Adipocyte (in vitro differentiated cells): ENCODE data around the gene C17orf113.

Experiments used
- DNase-seq: peaks from one replicate; pipeline ENCODE4 v3.0.0-alpha.2; 2015; ENCODE audit warnings: low read depth
- H3K27me3 ChIP-seq: replicated peaks from 2 replicates; pipeline ENCODE4 v1.7.0; 2013; ENCODE audit warnings: mild to moderate bottlenecking, low read length, moderate library complexity; ENCODE audit not compliant: control insufficient read depth, insufficient read depth
- H3K36me3 ChIP-seq: 2 replicates; pipeline ENCODE4 v1.7.0; 2013; ENCODE audit warnings: low read length, mild to moderate bottlenecking, moderate library complexity; ENCODE audit not compliant: control insufficient read depth, insufficient read depth, severe bottlenecking
- H3K4me1 ChIP-seq: 2 replicates; pipeline ENCODE4 v1.7.0; 2013; ENCODE audit warnings: mild to moderate bottlenecking, low read length, moderate library complexity; ENCODE audit not compliant: control insufficient read depth, insufficient read depth
- H3K4me3 ChIP-seq: 2 replicates; pipeline ENCODE4 v1.7.0; 2013; ENCODE audit warnings: mild to moderate bottlenecking, low read length, moderate library complexity
- H3K9ac ChIP-seq: 2 replicates; pipeline ENCODE4 v1.7.0; 2013; ENCODE audit warnings: mild to moderate bottlenecking, low read length, moderate library complexity
- H3K9me3 ChIP-seq: 2 replicates; pipeline ENCODE4 v1.7.0; 2013; ENCODE audit warnings: mild to moderate bottlenecking, low read length, moderate library complexity; ENCODE audit not compliant: control insufficient read depth

Gene C17orf113

DNA sequence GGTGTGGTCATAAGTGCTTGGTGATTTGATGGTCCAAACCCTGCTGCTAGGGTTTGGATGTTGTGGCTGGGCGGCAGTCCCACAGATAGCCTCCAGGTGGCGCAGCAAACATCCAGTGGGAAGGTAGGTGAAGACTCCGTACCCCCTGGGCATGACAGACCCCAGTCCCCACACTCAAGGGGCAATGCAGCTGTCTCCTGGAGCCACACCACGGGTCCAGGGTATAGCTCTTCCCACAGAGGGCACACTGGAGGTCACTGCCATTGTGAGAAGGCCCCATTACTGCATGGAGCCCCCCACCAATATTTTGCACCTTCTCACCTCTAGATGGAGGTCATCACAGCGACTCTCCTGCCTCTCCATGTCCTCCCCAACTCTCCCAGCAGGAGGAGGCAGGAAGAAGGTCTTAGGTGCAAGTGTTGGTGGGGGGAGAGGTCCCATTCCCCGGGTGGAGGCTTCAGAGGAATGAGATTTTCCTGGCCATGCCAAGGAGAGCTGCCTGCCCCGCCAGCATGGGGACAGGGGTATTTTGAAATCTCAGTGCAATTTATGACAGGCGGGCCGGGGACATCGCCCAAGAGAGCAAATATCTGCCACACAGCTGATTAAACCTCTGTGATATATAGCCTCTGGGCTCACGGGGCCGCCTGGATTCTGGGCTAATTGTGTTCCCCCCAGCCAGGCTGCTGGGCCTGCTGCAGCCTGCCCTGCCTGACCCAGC, 17.1 kb upstream of the C17orf113 start:
- no peaks in the 10 kb centered on the region for H3K36me3 ChIP-seq
- H3K4me1 ChIP-seq: peaks cover 4% of the 10 kb centered on the region
- peaks cover 44% of the 10 kb centered on the region for H3K27me3 ChIP-seq
- H3K9ac ChIP-seq: no peak overlapping the region
- peak; percentile 76 for DNase-seq
- no peak overlapping the region for H3K4me3 ChIP-seq
- no peaks in the 10 kb centered on the region for H3K9me3 ChIP-seq

GRCh38 chr17:42065201-42065600, 14.8 kb upstream of the C17orf113 start:
- Histone ChIP-seq H3K4me3 (no peak overlapping the region), H3K9ac (no peak overlapping the region), H3K9me3 (no peaks in the 10 kb centered on the region), H3K4me1 (peaks cover 4% of the 10 kb centered on the region), H3K27me3 (peaks cover 36% of the 10 kb centered on the region), H3K36me3 (no peaks in the 10 kb centered on the region)
- no peak for DNase-seq

DNA sequence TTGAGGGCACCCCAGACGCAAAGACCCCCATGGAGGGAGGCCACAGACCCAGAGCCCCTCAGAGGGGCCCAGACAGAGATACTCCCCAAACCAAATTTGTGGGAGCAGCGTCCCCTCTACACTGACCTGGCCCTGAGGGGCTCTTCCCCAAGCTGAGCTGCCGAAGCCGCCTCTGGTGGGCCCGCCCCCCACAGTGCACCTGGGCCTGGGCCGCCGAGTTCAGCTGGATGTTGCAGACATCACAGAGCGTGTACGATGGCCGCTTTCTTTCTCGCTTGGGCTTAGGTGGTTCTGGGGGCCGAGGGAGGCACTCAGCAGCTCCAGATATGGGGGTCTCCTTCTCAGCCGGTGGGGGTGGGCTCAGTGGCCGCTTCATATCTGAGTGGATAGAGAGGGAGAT, 12.3 kb upstream of the C17orf113 start:
- H3K9ac ChIP-seq: no peak overlapping the region
- no peak for DNase-seq
- peaks cover 4% of the 10 kb centered on the region for H3K4me1 ChIP-seq
- no peaks in the 10 kb centered on the region for H3K36me3 ChIP-seq
- no peak overlapping the region for H3K4me3 ChIP-seq
- no peaks in the 10 kb centered on the region for H3K9me3 ChIP-seq
- H3K27me3 ChIP-seq: peaks cover 41% of the 10 kb centered on the region

DNA sequence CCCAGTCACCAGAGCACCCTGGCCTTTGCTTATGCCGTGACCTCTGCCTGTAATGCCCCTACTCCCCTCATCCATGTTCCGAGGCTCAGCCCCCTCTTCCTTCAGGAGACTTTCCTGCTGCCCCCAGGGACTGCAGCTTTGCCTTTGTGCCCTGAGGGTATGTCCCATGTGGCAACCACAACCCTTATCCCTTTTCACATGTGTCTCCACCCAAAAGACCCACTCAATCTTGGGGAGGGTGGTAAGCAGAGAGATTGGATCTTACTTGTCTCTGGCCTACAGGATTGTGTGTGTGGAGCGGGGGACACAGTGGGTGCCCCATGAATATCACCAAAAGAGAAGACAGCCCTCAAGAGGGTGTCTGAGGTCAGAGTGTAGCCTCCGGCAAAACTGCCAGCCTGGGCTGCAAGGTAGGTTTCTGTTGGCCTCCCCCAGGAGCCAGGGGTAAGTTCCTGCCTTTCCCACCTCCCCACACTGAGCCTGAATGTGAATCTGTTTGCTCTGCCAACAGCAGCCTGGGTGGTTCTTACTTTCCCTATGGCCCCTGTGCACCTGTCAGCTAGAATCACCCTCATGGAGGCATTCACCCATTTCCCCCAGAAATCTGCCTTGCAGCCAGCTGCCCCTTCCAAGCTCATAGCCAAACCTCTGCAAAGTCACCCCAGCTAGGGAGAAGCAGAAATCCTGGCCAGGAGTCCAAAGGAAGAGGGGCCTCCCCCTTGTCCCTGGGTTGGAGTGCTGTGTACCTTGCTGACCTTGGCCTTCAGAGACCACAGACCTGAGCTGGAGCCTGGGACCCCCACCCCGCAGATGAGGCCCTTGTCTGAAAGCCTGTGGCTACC, 11.5 kb upstream of the C17orf113 start:
- DNase-seq: no peak
- Histone ChIP-seq H3K4me1 (no peaks in the 10 kb centered on the region), H3K36me3 (no peaks in the 10 kb centered on the region), H3K4me3 (no peak overlapping the region), H3K9me3 (no peaks in the 10 kb centered on the region), H3K9ac (no peak overlapping the region), H3K27me3 (peaks cover 41% of the 10 kb centered on the region)

DNA sequence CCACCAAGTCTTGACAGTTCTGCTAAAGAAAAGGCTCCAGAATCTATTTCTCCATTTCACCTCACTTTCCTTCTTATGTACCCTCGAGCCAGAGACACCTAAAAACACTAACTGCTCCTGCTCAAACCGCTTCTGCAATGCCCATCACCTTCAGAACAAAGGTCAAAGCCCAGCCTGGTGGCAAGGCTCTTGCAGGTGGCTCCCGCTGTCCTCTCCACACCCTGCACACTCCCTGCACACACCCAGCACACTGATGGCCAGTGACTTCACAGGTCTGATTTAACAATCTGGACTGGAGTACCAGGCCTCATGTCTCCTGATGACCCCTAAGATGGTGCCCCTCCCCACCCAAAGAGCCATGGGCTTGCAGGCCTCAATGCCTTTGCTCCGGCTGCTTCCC, 9.8 kb upstream of the C17orf113 start:
- no peak overlapping the region for H3K4me3 ChIP-seq
- H3K9me3 ChIP-seq: no peaks in the 10 kb centered on the region
- DNase-seq: no peak
- H3K36me3 ChIP-seq: no peaks in the 10 kb centered on the region
- no peaks in the 10 kb centered on the region for H3K4me1 ChIP-seq
- no peak overlapping the region for H3K9ac ChIP-seq
- peaks cover 44% of the 10 kb centered on the region for H3K27me3 ChIP-seq

GRCh38 chr17:42059815-42060214, 9.4 kb upstream of the C17orf113 start:
- Histone ChIP-seq H3K9ac (no peak overlapping the region), H3K27me3 (peaks cover 48% of the 10 kb centered on the region), H3K36me3 (no peaks in the 10 kb centered on the region), H3K4me1 (no peaks in the 10 kb centered on the region), H3K4me3 (no peak overlapping the region), H3K9me3 (no peaks in the 10 kb centered on the region)
- DNase-seq: no peak

DNA sequence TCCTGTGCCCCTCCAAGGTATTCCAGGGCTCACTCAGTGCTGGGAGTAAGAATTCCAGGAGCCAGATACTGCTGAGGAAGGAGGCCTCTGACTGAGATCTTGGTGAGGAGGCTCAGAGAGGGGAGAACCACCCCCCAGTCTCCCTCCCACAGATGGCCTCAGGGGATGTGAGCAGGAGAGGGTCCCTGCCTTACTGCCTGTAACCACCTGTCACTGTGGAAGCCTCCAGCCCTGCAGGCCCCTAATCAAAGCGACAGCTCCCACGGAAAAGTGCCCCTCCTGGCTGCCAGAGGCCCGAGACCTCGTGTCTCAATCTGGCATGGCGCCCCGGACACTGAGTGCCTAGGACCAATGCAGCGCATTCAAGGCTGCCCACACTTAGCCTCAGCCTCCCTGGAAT, 7.7 kb upstream of the C17orf113 start:
- no peak overlapping the region for H3K9ac ChIP-seq
- H3K36me3 ChIP-seq: no peaks in the 10 kb centered on the region
- no peak overlapping the region for H3K4me3 ChIP-seq
- peaks cover 55% of the 10 kb centered on the region for H3K27me3 ChIP-seq
- no peaks in the 10 kb centered on the region for H3K4me1 ChIP-seq
- DNase-seq: no peak
- H3K9me3 ChIP-seq: no peaks in the 10 kb centered on the region

DNA sequence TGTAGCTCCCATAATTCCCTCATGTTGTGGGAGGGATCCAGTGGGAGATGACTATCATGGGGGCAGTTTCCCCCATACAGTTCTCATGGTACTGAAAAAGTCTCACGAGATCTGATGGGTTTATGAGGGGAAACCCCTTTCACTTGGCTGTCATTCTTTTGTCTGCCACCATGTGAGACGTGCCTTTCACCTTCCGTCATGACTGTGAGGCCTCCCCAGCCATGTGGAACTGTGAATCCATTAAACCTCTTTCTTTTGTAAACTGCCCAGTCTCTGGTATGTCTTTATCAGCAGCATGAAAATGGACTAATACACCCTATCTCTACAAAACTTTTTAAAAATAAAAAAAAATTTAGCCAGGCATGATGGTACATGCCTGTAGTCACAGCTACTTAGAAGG, 6.2 kb upstream of the C17orf113 start:
- Histone ChIP-seq H3K4me3 (no peak overlapping the region), H3K27me3 (peaks cover 58% of the 10 kb centered on the region), H3K9me3 (no peaks in the 10 kb centered on the region), H3K4me1 (no peaks in the 10 kb centered on the region), H3K36me3 (no peaks in the 10 kb centered on the region), H3K9ac (no peak overlapping the region)
- no peak for DNase-seq

- Histone ChIP-seq H3K36me3 (no peaks in the 10 kb centered on the region), H3K4me3 (no peak overlapping the region), H3K9me3 (no peaks in the 10 kb centered on the region), H3K9ac (no peak overlapping the region), H3K4me1 (no peaks in the 10 kb centered on the region), H3K27me3 (peaks cover 65% of the 10 kb centered on the region)
- no peak for DNase-seq
These were observed 5.1 kb upstream of the C17orf113 start for GRCh38 chr17:42055496-42055895.

- Histone ChIP-seq H3K36me3 (no peaks in the 10 kb centered on the region), H3K9me3 (no peaks in the 10 kb centered on the region), H3K9ac (no peak overlapping the region), H3K4me3 (no peak overlapping the region), H3K4me1 (no peaks in the 10 kb centered on the region), H3K27me3 (peaks cover 61% of the 10 kb centered on the region)
- no peak for DNase-seq
These were observed 4.6 kb upstream of the C17orf113 start for GRCh38 chr17:42055027-42055426.

- no peak for DNase-seq
- Histone ChIP-seq H3K4me1 (no peaks in the 10 kb centered on the region), H3K27me3 (peaks cover 60% of the 10 kb centered on the region), H3K9me3 (no peaks in the 10 kb centered on the region), H3K36me3 (no peaks in the 10 kb centered on the region), H3K9ac (no peak overlapping the region), H3K4me3 (no peak overlapping the region)
These were observed 3.5 kb upstream of the C17orf113 start for GRCh38 chr17:42053731-42054500.
